ENCODE measurements around the gene WDR59.
A peak's percentile ranks its signal among the peaks of the same experiment; 100 is the strongest.
"Not testable (repeated sequence)": the region's sequence is repeated elsewhere in the genome, so short reads cannot be mapped to it uniquely, and the experiment has no call there.

WDR59 gene

GRCh38 chr16:74865922-74866598 lies 118.9 kb downstream of the WDR59 start:
- DNase-seq (ENCODE audit: low read depth in 1 of 2, low spot score in 1 of 2), result no peak

GRCh38 chr16:74862743-74863244 lies 122.1 kb downstream of the WDR59 start:
- DNase-seq (ENCODE audit: low read depth in 1 of 2, low spot score in 1 of 2), result peak in 1 of 2 donors; percentile 7

GRCh38 chr16:74852500-74852875 lies 132.4 kb downstream of the WDR59 start:
- DNase-seq (ENCODE audit: low read depth in 1 of 2, low spot score in 1 of 2), result no peak

GRCh38 chr16:74850027-74850426 lies 134.9 kb downstream of the WDR59 start:
- DNase-seq (ENCODE audit: low read depth in 1 of 2, low spot score in 1 of 2), result no peak

DNA sequence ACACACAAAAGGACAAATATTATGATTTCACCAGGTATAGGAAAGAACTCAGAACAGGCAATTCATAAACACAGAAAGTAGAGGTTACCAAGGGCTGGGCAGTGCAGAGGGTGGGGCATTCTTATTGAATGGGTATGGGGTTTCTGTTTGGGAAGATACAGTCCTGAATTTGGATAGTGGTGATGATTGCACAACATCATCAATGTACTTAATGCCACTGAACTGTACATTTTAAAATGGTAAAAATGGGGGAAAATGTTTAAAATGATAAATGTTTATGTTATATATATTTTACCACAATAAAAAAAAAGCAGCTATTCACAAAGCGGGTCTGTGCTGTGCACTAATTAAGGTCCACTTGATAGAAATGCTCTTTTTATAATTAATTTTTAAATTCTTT lies 137.7 kb downstream of the WDR59 start:
- no peak for DNase-seq (ENCODE audit: low read depth in 1 of 2, low spot score in 1 of 2)

DNA sequence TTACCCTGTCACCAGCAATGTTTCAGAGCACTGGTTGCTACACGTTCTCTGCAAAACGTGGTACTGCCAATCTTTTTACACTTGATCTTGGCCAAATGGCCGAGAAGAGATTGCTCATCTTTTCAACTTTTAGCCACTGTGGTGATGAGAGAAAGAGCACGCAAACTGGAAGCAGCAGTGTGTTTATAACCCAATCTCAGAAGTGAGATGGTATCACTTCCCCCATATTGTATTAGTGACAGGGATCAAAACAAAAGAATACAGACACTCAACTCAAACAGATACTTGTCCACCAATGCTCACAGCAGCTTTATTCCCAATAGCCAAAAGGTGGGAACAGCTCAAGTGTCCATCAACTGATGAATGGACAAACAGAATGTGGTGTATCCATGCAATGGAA lies 138.2 kb downstream of the WDR59 start:
- DNase-seq (ENCODE audit: low read depth in 1 of 2, low spot score in 1 of 2), result no peak

GRCh38 chr16:74844041-74844980 lies 140.6 kb downstream of the WDR59 start:
- no peak for DNase-seq (ENCODE audit: low read depth in 1 of 2, low spot score in 1 of 2)

- DNase-seq (ENCODE audit: low read depth in 1 of 2, low spot score in 1 of 2), result not testable (repeated sequence)
Observed at GRCh38 chr16:74843381-74844035, 141.4 kb downstream of the WDR59 start.

DNA sequence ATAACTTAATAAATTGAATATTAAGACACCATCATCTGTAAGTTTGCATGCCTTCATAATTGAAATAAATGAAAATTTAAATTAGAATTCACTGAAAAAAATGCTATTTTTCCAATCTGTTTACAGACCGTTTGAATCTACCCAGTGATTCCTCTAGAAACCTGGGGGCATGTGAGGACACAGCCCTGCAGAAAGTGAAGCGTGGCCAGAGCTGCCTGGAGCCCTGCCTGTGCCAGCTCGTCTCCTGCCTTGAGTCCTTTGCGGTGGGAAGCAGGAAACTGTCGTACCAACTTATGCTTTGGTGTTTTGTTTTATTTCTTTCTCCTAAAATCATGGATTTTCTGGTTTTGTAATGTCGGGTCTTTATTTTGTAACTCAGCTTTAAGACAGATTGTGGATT lies 142.5 kb downstream of the WDR59 start:
- no peak for DNase-seq (ENCODE audit: low read depth in 1 of 2, low spot score in 1 of 2)

DNA sequence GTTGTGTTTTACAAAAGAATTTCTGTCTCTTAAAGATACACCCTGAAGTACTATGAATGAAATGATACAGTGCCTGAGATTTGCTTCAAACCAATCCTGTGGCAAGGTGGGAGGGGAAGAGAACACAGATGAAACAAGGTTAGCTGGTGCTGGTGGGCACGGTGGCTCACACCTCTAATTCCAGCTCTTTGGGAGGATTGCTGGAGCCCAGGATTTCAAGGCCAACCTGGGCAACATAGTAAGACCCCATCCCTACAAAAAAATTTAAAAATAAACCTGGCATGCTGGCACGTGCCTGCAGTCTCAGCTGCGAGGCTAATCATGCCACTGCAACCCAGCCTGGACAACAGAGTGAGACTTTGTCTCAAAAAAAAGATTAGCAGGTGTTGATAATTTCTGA lies 143.0 kb downstream of the WDR59 start:
- no peak for DNase-seq (ENCODE audit: low read depth in 1 of 2, low spot score in 1 of 2)

GRCh38 chr16:74841469-74841868 lies 143.5 kb downstream of the WDR59 start:
- no peak for DNase-seq (ENCODE audit: low read depth in 1 of 2, low spot score in 1 of 2)

- no peak for DNase-seq (ENCODE audit: low read depth in 1 of 2, low spot score in 1 of 2)
Observed at GRCh38 chr16:74837056-74837455, 147.9 kb downstream of the WDR59 start.

DNA sequence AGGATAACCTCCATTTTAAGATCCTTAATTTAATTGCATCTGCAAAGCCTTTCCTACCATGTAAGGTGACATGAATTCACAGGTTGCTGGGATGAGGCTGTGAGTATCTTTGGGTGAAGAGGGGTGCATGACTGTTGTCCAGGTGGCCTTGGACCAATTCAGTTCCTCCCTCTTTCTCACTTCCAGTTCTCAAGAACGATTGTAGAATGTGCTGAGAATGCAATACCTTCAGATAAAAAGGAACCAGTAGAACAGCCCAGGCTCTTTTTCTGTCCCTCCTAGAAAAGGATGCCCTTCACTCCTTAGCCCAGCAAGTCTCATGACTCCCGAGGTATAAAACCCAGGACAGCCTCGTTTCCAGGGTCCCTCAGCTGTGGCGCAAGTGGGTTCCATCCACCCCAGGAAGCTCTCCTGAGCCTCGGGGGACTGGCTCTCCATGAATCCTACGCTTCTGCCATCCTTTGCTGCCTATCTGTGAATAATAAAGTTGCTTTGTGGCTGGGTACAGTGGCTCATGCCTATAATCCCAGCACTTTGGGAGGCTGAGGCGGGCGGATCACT lies 148.7 kb downstream of the WDR59 start:
- DNase-seq (ENCODE audit: low read depth in 1 of 2, low spot score in 1 of 2), result no peak

DNA sequence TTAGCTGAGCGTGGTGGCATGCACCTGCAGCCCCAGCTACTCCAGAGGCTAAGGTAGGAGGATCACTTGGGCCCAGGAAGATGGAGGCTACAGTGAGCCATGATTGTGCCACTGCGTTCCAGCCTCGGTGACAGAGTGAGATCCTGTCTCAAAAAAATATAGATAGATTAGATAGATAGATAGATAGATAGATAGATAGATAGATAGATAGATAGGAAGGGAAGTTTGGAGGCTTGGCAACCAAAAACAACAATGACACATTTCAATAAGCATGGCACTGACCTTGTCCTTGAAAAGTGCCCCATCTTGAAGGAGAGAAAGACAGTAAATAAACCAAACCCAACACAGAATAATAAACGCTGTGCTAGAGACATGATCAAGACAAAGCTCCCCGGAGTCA lies 152.7 kb downstream of the WDR59 start:
- DNase-seq (ENCODE audit: low read depth in 1 of 2, low spot score in 1 of 2), result no peak

DNA sequence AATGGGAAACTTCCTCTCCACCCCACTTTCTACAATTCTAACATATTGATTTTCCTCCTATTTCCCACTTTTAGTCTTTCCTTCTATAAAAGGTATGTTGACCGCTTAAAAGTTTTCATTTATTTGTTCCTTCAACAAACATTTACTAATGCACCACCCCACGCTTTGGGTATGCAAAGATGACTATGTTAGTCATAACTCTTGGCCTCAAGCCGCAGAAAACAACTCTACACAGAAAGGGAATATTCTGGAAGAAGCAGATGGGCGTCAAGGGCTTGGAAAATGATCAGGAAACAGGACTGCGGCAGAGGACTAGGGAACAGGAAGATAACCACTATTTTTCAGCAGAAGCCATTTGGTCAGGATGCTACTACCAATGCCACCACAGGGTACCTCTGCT lies 153.5 kb downstream of the WDR59 start:
- no peak for DNase-seq (ENCODE audit: low read depth in 1 of 2, low spot score in 1 of 2)

DNA sequence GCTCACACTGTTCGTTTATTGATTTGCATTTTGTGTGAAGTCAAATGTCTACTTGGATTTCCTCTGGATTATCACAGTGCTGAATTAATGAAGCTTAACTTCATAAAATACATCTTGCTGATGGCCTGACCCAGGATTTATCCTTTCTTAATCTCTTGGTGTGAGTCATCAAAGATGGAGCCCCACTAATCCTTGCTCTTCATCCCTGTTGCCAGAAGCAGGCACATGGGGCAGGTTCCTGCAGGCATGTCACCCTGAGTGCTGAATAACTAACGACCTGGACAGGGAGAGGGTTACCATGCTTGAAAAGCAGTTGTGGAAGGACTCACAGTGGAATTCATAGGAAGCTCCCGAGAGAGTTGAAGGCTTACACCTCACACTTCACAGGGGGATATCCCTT lies 154.3 kb downstream of the WDR59 start:
- DNase-seq (ENCODE audit: low read depth in 1 of 2, low spot score in 1 of 2), result no peak

- DNase-seq (ENCODE audit: low read depth in 1 of 2, low spot score in 1 of 2), result no peak
Observed at GRCh38 chr16:74829637-74830036, 155.3 kb downstream of the WDR59 start.

DNA sequence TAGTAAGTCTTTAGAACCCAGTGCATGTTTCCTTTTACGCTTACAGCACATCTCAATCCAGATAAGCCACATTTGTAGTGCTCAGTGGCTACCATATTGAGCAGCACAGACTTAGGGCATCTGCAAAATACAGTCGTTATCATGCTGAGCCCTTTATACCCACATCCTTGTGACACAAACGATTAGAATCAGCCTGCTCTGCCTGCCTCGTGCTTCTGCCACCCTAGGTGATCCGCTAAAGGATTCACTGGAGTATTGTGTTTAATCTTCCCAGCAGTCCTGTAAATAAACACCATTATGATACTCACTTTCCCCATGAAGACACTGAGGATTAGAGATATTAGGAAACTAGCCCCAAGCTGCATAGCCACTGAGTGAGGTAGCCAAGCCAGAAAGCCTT lies 159.0 kb downstream of the WDR59 start:
- DNase-seq (ENCODE audit: low read depth in 1 of 2, low spot score in 1 of 2), result no peak

GRCh38 chr16:74825016-74825415 lies 159.9 kb downstream of the WDR59 start:
- DNase-seq (ENCODE audit: low read depth in 1 of 2, low spot score in 1 of 2), result no peak

Data from activated CD4-positive, alpha-beta T cell treated with anti-CD3 and anti-CD28 coated beads, Interleukin-2, amount 50 U/mL, for 24 hours (primary cell).